HK-2 (cell line): Measurements from ENCODE around the gene KCTD18.

Experiments
- DNase-seq: peaks from one replicate; pipeline ENCODE4 v3.0.0-alpha.2; 2018; ENCODE audit not compliant: unreplicated experiment

Gene KCTD18

GRCh38 chr2:200454927-200455801 lies 54.7 kb downstream of the KCTD18 start:
- DNase-seq, result peak; percentile 12

DNA sequence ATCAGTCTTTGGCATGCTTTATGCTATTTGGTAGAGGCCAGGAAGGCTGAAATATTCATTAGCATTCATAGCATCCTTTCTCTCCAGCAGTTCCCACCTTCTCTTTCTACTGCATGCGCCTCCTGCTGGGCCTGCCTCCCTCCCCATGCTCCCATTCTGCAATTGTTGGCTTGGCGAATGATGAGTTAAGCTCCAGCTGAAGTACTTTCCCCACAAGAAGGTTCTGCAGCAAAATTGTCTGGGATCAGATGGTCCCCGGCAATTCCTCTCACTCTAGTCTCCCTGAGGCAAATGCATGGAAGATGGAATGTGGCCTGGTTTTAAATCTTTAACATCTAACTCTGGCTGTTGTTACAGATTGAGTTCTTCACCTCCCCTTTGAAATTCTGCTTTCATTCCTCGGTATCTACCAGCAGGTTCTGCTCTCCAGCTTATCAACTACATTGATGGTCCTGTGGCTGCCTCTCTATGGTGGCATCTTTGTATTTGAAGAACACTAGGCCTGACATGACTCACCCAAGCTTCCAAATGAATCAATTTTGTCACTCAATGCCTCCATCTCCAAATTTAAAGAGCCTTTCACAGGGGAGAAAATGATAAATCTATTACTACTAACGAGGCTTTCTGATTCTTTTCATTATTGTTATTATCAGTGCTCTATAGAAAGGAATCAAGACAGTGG lies 55.9 kb downstream of the KCTD18 start:
- no peak for DNase-seq

DNA sequence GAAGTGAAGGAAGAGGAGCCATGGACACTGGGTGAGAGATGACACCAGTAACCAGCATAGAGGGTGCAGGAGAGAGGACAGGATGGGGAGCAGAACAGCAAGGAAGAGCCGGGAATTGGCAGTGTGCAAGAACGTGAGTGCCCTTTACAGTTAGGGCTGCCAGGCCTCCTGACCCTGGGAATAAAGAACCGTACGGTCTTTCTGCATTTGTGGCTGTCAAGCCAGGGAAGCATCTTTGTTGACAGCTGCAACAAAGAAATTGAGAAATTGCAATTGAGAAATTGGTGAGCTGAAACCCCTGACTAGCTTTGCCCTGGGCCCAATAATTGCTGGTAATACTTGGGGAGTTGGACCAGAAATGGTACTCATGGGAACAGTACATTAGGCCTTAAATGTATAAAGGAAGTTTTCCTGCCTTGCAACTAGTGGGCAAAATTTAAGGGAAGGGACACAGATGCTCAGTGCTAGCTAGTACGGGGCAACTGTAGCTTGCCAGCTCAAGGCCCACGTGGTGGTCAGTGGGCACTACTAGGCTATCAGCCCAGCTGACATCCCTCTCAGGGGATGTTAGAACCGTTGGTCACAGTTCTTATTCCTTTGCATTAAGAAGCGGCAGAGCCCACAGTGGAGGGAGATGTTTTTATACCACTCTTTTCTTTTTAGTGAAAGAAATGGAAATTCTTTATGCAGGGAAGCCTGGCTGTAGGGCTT lies 56.6 kb downstream of the KCTD18 start:
- DNase-seq, result no peak

DNA sequence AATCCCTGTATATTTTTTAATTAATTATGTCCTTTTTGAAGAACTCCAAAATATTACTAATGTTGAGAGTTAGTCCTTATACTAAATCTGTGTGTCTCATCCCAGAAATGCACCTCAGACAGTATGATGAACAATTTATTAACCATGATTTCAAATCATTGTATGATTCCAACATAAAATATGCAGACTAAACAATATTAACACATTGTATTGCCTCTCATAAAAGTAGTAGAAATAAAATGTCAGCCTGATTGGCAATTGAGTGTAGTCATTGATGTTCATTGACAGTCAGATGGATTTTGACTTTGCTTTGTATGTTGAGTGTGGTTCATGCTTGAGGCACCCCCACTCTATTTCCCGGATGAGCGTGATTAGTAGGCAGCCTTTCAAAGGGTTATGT lies 57.5 kb downstream of the KCTD18 start:
- DNase-seq, result no peak

DNA sequence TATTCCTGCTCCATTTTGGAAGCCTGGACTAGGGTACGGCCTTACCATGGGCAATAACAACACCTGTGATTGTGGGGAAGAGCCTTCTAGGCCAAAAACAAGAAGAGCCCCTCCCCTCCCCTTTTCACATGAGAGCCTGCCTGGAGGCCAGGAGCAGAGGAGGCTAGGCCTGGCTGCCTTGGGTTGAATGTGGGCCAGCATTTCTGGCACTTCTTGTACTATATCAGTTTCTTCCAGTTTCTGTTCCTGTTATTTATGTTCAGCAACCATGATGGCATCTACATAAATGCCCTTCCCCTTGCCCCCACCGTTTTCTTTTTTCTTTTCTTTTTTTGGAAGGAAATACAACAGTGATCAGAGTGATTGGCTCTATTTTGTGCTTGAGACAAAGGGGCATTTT lies 58.4 kb downstream of the KCTD18 start:
- no peak for DNase-seq

GRCh38 chr2:200450288-200450687 lies 59.6 kb downstream of the KCTD18 start:
- no peak for DNase-seq

GRCh38 chr2:200449149-200449548 lies 60.7 kb downstream of the KCTD18 start:
- no peak for DNase-seq

DNA sequence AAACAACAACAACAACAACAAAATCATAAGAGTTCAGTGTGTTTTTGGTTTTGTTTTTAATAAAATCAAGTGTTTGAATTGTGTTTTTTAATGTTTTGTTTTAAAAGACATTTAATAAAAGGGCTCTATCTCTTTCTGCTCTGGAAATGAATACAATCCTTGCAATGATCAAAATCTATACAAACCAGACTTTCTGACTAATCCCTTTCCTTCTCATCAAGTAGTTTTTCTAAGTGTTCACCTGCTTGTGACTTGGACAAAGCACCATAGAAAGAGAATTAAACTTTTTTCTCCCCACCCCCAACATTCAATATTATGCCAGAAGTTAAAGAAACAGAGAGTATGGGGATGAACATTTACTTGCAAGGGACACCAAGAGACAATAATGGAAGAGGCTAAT lies 61.4 kb downstream of the KCTD18 start:
- DNase-seq, result no peak

- no peak for DNase-seq
Measured at GRCh38 chr2:200447139-200447855, 62.6 kb downstream of the KCTD18 start.

DNA sequence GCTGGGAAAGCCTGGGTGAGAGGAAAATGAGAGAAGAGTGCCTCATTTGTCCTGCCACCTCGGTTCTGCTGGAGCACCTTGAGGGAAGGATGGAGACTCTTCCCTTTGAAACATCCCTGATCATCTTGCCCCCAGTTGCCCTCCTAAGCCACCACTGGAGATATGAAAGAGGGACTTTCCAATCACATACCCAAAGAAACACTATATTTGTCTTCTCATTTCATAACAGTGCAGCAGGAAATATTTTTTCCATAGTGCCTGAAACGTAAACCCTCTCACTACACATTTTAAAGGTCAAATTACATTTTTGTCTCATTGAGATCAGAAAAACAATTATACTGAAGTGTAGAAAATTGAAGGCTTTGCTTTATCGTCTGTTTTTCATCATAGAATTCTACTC lies 63.3 kb downstream of the KCTD18 start:
- DNase-seq, result no peak

DNA sequence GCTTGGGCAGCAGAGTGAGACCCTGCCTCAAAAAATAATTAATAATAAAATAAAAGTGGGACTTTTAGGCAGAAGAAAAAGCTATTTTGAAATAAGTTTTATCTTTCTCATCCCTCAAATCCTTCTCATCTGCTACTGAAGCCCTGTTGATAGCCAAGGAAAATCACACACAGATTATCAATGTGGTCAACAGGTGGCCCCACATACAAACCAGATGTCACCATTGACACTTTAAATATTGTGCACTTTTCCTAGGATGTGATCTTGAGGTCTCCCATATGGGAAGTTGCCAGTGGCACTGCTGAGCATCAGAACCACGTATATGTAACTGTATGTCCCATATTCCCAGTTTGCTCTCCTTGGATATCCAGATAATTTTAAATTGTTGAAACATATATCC lies 64.6 kb downstream of the KCTD18 start:
- DNase-seq, result no peak

GRCh38 chr2:200444530-200444929 lies 65.3 kb downstream of the KCTD18 start:
- DNase-seq, result no peak

DNA sequence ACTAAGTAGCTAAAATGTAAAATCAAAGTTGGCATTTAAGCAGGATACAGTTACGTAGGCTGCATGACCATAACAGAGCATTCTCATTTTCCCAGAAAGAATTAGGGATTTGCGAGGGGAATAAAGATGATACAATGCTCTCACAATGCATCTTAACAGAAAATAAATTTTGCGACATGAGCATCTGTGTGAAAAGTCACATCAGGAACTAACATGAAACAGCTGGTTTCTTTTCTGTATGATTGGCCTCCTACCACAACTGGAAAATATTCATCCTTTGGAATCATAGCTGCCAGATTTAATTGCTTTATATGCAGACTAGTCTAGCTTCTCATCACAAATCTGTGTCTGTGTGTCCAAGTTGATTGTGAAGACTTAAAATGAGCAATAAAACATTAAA lies 66.0 kb downstream of the KCTD18 start:
- no peak for DNase-seq

GRCh38 chr2:200443376-200443775 lies 66.5 kb downstream of the KCTD18 start:
- DNase-seq, result no peak

- no peak for DNase-seq
Measured at GRCh38 chr2:200442471-200442870, 67.4 kb downstream of the KCTD18 start.

- DNase-seq, result no peak
Measured at GRCh38 chr2:200439981-200440380, 69.9 kb downstream of the KCTD18 start.
